Neutrophil (primary cell): ENCODE measurements around the gene ANGPTL1.

Experiments used
- H3K27ac ChIP-seq: fragments of 200-600 bp; sonication (generic); 2 replicates; pipeline ENCODE4 v1.5.1; 2016; ENCODE audit warnings: mild to moderate bottlenecking, moderate library complexity
- H3K27me3 ChIP-seq: fragments of 200-600 bp; sonication (generic); 2 replicates; pipeline ENCODE4 v1.6.0; 2016; ENCODE audit warnings: mild to moderate bottlenecking
- H3K36me3 ChIP-seq: fragments of 200-600 bp; sonication (generic); 2 replicates; pipeline ENCODE4 v1.5.1; 2017
- H3K4me1 ChIP-seq, 2 experiments: fragments of 200-600 bp in 1 of 2; sonication (generic) in 1 of 2; 1 replicate in 1 of 2; 2 replicates in 1 of 2; pipeline versions ENCODE4 v1.5.1 to v1.6.1; 2013 to 2016; ENCODE audit warnings: low read depth in 1 of 2, low read length in 1 of 2, mild to moderate bottlenecking in 1 of 2, moderate library complexity in 1 of 2; ENCODE audit not compliant: control insufficient read depth in 1 of 2, insufficient read depth in 1 of 2
- H3K4me3 ChIP-seq, 2 experiments: fragments of 200-600 bp in 1 of 2; sonication (generic) in 1 of 2; 1 replicate in 1 of 2; 2 replicates in 1 of 2; pipeline ENCODE4 v1.5.1; 2013 to 2016; ENCODE audit warnings: low read depth in 1 of 2, low read length in 1 of 2, mild to moderate bottlenecking in 1 of 2, moderate library complexity in 1 of 2
- H3K9me3 ChIP-seq: fragments of 200-600 bp; sonication (generic); 2 replicates; pipeline ENCODE4 v1.5.1; 2016
- CTCF ChIP-seq: fragments of 200-600 bp; sonication (generic); IDR thresholded peaks from 2 replicates; pipeline ENCODE4 v1.5.1; 2016; ENCODE audit warnings: antibody characterized with exemption

ANGPTL1 gene

GRCh38 chr1:178844436-178844835 is 26.4 kb downstream of the ANGPTL1 start:
- Histone ChIP-seq H3K36me3 (no peaks in the 10 kb centered on the region), H3K4me1 (no peaks in the 10 kb centered on the region), H3K27me3 (no peaks in the 10 kb centered on the region), H3K9me3 (no peaks in the 10 kb centered on the region), H3K4me3 (no peak overlapping the region), H3K27ac (no peak overlapping the region)
- TF ChIP-seq CTCF, result no peak

GRCh38 chr1:178825167-178825566 is 45.7 kb downstream of the ANGPTL1 start:
- TF ChIP-seq CTCF, result no peak
- no peak overlapping the region for H3K27ac ChIP-seq
- H3K36me3 ChIP-seq, result peaks cover 14% of the 10 kb centered on the region
- no peaks in the 10 kb centered on the region for H3K4me1 ChIP-seq
- no peaks in the 10 kb centered on the region for H3K27me3 ChIP-seq
- H3K4me3 ChIP-seq, result no peak overlapping the region
- no peaks in the 10 kb centered on the region for H3K9me3 ChIP-seq

GRCh38 chr1:178821134-178821866 is 49.6 kb downstream of the ANGPTL1 start:
- peaks cover 23% of the 10 kb centered on the region for H3K36me3 ChIP-seq
- H3K27me3 ChIP-seq, result no peaks in the 10 kb centered on the region
- H3K4me1 ChIP-seq, result no peaks in the 10 kb centered on the region
- H3K27ac ChIP-seq, result no peak overlapping the region
- no peak overlapping the region for H3K4me3 ChIP-seq
- no peaks in the 10 kb centered on the region for H3K9me3 ChIP-seq
- no peak for TF ChIP-seq CTCF

- H3K4me3 ChIP-seq, result no peak overlapping the region
- H3K9me3 ChIP-seq, result no peaks in the 10 kb centered on the region
- no peaks in the 10 kb centered on the region for H3K27me3 ChIP-seq
- no peak overlapping the region for H3K27ac ChIP-seq
- peaks cover 23% of the 10 kb centered on the region for H3K36me3 ChIP-seq
- no peak for TF ChIP-seq CTCF
- no peaks in the 10 kb centered on the region for H3K4me1 ChIP-seq
Measured at GRCh38 chr1:178819123-178819522, 51.8 kb downstream of the ANGPTL1 start.

GRCh38 chr1:178818416-178818815 is 52.5 kb downstream of the ANGPTL1 start:
- Histone ChIP-seq H3K27ac (no peak overlapping the region), H3K27me3 (no peaks in the 10 kb centered on the region), H3K9me3 (no peaks in the 10 kb centered on the region), H3K4me1 (no peaks in the 10 kb centered on the region), H3K4me3 (no peak overlapping the region), H3K36me3 (peaks cover 21% of the 10 kb centered on the region)
- no peak for TF ChIP-seq CTCF
